GM12801 (cell line): ENCODE data around the gene BHLHA15.

Experiments
- CTCF ChIP-seq: IDR thresholded peaks from one replicate; pipeline ENCODE4 v1.5.1; 2011; ENCODE audit warnings: control low read depth; ENCODE audit not compliant: insufficient read length; ENCODE audit errors: extremely low read depth

BHLHA15 gene

GRCh38 chr7:98204670-98205069, 6.6 kb upstream of the BHLHA15 start:
- TF ChIP-seq CTCF, result no peak

- no peak for TF ChIP-seq CTCF
Observed at GRCh38 chr7:98205162-98205845, 5.9 kb upstream of the BHLHA15 start.

GRCh38 chr7:98206451-98207330, 4.5 kb upstream of the BHLHA15 start:
- TF ChIP-seq CTCF, result no peak

GRCh38 chr7:98209166-98209920, 1.9 kb upstream of the BHLHA15 start:
- TF ChIP-seq CTCF, result no peak

GRCh38 chr7:98210513-98211220, 572 bp upstream of the BHLHA15 start:
- no peak for TF ChIP-seq CTCF

GRCh38 chr7:98211676-98212531, 665 bp downstream of the BHLHA15 start:
- no peak for TF ChIP-seq CTCF
